ENCODE data around the gene NMT1. TPM values are rescaled to one million over a fixed set of nuclear protein-coding genes. Genes with fewer than 3 reads are reported as not detected.
"Not testable (repeated sequence)": the region's sequence is repeated elsewhere in the genome, so short reads cannot be mapped to it uniquely, and the experiment has no call there.

Gene NMT1
- total RNA-seq, 2 donors from 2014 or later, result 130 to 270 TPM

DNA sequence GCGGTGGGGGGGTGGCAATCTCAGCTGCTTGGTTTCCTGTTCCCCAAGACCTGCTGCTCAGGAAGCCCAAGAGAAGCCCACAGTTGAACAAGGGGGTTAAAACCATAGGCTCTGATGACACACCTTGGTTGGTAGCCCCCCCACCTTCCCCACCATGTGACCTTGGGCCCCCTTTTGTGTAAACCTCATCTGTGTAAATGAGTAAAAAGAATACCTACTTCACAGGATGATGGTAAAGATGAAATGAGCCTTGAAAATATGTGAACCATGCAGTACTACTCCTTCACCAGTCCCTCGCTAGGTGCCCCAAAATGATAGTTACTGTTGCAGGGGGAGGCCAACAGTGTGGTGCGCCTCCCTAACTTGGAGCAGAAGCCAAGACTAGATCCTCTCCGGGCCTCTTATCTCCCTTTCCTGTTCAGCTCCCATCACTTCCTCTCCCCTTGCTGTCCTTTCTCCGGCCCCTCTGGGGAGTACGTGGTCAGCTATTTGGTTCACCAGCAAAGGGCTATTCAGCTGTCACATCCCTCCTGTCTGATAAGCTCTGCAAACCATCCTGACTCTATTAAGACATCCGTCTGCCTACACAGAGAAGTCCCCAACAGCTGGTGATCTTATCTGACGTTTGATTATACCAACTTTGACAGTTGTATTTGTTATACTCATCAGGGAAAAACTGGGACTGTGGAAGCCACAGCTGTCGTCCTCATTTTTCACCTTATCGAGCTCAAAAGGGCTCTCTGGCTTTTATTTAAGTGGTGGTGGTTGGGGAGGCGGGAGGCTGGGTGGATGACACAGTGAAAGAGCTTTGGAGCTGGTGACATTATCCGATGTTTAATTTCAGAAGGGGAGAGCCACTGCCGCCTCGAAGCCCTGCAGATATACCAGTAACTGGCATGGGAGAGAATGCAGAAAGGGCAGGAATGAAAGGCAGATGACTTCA is 29.6 kb upstream of the NMT1 start:
- peak overlapping the region in 1 of 2 donors; percentile 89 for H3K27ac Mint-ChIP-seq
- ATAC-seq (no peak), DNase-seq (ENCODE audit: low spot score in 2 of 2) (no peak)
- no peaks in the 10 kb centered on the region for H3K9me3 Mint-ChIP-seq
- H3K36me3 Mint-ChIP-seq, result peaks cover 6 to 9% of the 10 kb centered on the region in 2 donors

DNA sequence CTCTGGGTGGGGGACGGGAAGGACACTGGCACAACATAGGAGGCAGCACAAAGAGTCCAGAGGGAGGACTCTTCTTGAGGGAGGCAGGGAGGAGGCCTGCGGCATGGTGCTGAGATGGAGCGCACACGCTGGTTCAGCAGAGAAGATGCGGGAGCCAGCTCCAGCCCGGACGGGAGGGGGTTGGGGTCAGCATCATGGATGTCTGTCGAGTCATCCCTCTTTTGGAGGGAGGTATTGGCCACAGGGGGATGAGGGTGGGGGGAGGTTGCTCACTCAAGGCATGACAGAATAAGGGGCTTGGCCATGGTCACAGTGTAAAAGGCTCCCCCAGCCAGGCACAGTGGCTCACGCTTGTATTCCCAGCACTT is 29.0 kb upstream of the NMT1 start:
- DNase-seq (ENCODE audit: low spot score in 2 of 2) (no peak), ATAC-seq (no peak)
- peak overlapping the region in 1 of 2 donors; percentile 89 for H3K27ac Mint-ChIP-seq
- H3K9me3 Mint-ChIP-seq, result no peaks in the 10 kb centered on the region
- peaks cover 6 to 9% of the 10 kb centered on the region in 2 donors for H3K36me3 Mint-ChIP-seq

DNA sequence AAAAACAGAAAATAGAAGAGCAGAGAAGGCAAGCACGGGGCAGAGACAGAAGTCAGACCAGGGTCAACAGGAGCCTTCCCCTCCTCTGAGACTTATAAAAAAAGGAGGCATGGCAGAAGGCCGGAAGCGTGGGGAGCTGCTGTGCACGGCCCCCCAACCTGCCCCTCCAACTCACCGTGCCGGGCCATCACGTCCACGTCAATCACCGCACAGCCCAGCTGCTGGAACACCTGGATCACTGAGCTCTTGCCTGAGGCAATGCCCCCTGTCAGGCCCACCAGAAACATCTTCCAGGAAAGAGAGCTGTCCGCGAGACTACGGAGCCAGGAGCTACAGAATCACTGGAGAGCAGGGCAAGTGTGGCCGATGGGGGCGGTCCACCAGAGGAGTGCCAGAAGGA is 26.5 kb upstream of the NMT1 start:
- no peaks in the 10 kb centered on the region for H3K9me3 Mint-ChIP-seq

DNA sequence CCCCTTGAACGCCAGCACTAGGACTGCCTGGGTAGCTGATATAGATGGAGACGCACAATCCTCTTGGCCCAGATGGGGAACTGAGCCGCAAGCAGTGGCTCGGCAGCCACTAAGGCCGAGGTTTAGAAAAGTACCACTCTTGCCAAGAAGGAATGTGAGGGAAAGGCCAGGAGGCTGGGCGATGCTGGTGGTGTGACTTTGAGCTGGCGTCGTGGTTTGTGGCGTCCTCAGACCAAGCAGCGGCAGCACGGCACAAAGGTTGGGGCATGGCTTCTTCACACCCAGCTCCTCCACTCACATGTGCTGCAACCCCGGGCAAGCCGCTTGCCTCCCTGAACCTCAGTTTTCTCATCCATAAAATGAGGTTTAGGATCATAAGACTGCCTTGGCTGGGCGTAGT is 25.3 kb upstream of the NMT1 start:
- H3K9me3 Mint-ChIP-seq, result no peaks in the 10 kb centered on the region
- no peak for ATAC-seq
- peak overlapping the region in 1 of 2 donors; percentile 29 for H3K27ac Mint-ChIP-seq
- DNase-seq (ENCODE audit: low spot score in 2 of 2), result no peak
- H3K36me3 Mint-ChIP-seq, result peaks cover 6 to 9% of the 10 kb centered on the region in 2 donors

More for the DNA sequence above, 26.5 kb upstream of the NMT1 start:
- DNase-seq (ENCODE audit: low spot score in 2 of 2) (no peak), ATAC-seq (no peak)
- H3K27ac Mint-ChIP-seq, result peak overlapping the region in 1 of 2 donors; percentile 75
- H3K36me3 Mint-ChIP-seq, result peaks cover 6 to 9% of the 10 kb centered on the region in 2 donors

DNA sequence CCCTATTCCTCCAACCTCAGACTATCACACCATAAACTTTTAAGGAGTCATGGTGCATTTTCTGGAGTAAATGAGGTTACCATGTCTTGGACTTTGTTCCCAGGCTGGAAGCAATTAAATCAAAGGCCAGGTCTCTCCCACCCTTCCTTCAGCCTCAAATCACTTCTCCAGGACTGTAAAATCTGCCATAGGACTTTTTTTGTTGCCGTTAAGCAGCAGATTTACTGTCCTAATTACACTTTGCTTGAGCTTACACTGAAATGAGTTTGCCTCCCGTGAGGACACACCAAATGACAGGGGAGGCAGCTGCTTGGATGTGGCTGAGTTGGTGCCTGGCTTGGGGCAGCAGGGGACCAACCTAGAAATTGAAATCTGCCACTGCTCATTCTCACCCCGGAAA is 24.4 kb upstream of the NMT1 start:
- ATAC-seq (no peak), DNase-seq (ENCODE audit: low spot score in 2 of 2) (no peak)
- H3K27ac Mint-ChIP-seq, result no peak overlapping the region
- peaks cover 6 to 9% of the 10 kb centered on the region in 2 donors for H3K36me3 Mint-ChIP-seq
- H3K9me3 Mint-ChIP-seq, result no peaks in the 10 kb centered on the region

DNA sequence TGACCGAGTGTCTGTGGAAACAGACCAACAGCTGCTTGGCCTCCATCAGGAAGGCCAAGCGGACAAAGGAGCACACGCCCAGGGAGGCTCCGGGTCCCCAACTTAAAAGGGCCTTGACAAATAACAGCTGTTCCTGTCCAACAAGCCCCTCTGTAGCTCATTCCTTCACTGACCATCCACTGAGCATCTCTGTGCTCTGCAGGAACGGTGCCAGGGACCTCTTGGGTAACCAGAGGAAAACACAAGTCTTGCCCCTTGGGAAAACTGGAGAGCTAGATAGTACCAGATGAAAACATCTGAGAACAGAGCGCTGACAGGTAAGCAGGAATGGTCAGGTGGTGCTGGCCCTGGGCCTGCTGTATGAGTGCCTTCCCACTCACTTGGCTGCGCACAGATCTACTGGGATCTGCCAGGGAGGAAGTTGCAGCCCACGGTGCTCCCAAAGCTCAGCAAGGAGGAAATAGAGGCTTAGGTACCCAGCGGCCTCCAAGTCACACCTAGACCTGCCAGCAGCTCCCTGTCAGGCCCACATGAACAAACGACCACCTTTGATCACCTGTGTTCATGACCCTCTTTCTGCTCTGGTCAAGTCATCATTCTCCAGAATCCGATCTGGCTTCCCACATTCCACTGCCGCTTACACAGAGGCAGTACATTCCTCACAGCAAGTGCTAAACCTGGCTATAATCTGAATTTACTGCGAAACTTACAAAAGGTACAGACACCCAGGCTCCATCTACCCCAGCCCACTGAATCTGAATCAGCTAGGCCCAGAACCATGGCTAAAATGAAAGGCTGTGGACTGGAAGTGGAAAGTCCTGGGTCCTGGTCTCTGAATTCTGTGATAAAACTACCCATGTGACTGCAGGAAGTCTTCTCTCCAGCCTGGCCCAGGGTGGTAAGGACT is 22.1 kb upstream of the NMT1 start:
- DNase-seq (ENCODE audit: low spot score in 2 of 2) (no peak), ATAC-seq (no peak)
- Mint-ChIP-seq H3K36me3 (peaks cover 0 to 9% of the 10 kb centered on the region in 2 donors), H3K27ac (no peak overlapping the region), H3K9me3 (no peaks in the 10 kb centered on the region)

DNA sequence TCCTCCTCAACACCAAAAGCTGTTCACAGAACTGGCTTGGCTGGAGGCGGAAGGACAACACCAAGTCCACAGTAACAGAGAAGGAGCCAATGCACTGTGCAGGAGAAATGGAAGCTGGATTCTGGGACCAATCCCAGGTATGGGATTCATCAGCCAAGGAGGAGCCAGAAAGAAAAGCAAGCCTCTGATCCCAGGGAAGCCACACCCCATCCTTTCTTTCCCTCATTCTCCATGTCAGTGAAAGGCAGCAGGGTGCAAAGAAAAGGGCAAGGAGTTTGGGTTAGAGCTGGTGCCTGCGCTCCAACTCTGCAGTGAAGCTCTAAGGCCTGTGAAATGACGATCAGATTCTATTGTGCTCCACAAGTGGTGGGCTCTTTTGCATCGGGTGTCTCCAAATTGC is 20.7 kb upstream of the NMT1 start:
- Mint-ChIP-seq H3K27ac (no peak overlapping the region), H3K9me3 (no peaks in the 10 kb centered on the region), H3K36me3 (no peaks in the 10 kb centered on the region)
- ATAC-seq (no peak), DNase-seq (ENCODE audit: low spot score in 2 of 2) (no peak)

DNA sequence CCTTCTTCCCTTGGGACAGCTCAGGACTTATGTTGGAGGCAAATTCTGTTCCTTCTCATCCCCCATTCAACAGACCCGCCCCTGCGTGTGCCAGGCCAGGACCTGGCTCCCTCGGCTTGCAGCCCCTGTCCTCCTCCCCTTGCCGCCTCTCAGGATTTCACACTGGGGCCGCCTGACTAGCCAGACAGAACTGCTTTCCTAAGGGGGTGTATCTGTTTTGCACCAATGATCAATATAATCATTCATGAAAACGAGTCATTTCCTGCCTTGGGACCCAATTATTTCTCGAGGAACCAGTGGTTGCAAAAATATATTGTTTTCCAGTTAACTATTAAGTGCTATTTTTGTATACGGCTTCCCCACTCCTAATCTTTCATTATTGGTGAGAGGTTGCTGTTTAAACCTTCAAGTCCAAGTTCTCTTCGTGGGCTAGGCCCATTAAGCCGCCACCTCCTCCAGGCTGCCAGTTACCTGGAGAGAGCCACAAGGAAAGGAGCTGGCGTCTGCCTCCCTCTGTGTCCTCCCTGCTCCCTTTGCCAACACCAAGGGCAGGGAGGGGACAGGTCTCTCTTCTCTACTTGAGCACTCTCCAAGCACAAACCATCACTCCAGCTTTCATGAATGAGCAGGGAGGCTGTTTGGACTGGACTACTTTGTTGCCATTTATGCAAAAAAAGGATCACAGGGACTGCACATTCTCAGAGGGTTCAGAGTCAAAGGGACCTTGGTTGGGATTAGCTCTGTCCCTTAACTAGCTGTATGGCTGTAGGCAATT is 18.6 kb upstream of the NMT1 start:
- H3K9me3 Mint-ChIP-seq, result no peaks in the 10 kb centered on the region
- peak overlapping the region; percentile 1 to 45 for H3K27ac Mint-ChIP-seq

DNA sequence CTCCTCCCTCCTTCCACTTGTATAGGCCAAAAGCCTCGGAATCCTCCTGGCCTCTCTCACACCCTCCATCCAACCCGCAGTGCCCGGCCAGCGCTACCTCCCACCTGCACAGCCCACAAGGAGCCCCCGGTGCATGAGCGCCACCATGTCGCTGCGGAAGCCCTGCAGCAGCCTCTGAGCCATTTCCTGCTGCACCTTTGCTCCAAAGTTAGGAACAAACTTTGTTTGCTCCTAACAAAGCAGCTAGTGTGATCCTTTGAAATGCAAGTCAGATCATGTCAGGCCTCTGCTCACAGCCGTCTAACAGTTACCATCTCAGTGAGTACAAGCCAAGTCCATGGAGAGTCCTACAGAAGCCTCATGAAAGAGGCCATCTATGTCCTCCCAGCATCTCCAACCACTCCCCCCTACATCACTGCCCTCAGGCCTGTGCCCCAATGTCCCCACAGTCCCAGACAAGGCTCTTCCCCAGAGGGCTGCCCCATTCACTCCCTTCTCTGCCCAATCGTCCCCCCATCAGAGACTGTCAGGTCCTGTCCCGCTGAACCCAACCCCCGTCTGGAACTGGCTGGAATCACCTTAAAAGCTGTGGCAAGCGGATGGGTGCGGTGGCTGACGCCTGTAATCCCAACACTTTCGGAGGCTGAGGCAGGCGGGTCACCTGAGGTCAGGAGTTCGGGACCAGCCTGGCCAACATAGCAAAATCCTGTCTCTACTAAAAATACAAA is 17.1 kb upstream of the NMT1 start:
- ATAC-seq (no peak), DNase-seq (ENCODE audit: low spot score in 2 of 2) (no peak)
- Mint-ChIP-seq H3K36me3 (peaks cover 0 to 5% of the 10 kb centered on the region in 2 donors), H3K9me3 (no peaks in the 10 kb centered on the region), H3K27ac (peak overlapping the region; percentile 37 to 45)

More for the DNA sequence above, 18.6 kb upstream of the NMT1 start:
- no peak for ATAC-seq
- no peaks in the 10 kb centered on the region for H3K36me3 Mint-ChIP-seq
- no peak for DNase-seq (ENCODE audit: low spot score in 2 of 2)

DNA sequence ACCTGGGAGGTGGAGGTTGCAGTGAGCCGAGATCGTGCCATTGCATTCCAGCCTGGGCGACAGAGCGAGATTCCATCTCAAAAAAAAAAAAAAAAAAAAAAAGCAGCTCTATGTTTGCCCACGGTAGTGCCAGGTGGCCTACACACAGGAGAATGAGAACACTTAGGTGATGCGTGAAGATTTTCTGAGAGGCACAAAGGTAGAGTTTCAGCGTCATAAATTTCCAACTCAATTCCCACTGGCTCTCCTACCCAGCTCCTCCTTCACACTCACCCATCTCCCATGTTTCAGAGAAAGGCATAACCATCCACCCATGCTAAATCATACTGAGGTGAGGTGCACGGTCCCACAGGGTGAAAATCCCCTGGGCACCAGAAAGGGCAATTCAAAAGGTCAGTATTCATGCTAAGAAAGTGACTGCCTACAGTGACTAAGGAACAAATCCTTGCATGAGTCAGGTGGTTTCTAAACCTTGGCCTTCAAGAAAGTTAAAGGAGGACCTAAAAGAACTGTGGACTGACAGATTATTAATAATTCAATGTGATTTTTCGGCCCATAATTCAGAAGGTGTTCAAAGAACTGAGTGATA is 14.5 kb upstream of the NMT1 start:
- Mint-ChIP-seq H3K9me3 (no peaks in the 10 kb centered on the region), H3K36me3 (peaks cover 12 to 17% of the 10 kb centered on the region in 2 donors), H3K27ac (peak overlapping the region in 1 of 2 donors; percentile 52)
- ATAC-seq (peak in 1 of 2 donors; percentile 51), DNase-seq (ENCODE audit: low spot score in 2 of 2) (no peak)

DNA sequence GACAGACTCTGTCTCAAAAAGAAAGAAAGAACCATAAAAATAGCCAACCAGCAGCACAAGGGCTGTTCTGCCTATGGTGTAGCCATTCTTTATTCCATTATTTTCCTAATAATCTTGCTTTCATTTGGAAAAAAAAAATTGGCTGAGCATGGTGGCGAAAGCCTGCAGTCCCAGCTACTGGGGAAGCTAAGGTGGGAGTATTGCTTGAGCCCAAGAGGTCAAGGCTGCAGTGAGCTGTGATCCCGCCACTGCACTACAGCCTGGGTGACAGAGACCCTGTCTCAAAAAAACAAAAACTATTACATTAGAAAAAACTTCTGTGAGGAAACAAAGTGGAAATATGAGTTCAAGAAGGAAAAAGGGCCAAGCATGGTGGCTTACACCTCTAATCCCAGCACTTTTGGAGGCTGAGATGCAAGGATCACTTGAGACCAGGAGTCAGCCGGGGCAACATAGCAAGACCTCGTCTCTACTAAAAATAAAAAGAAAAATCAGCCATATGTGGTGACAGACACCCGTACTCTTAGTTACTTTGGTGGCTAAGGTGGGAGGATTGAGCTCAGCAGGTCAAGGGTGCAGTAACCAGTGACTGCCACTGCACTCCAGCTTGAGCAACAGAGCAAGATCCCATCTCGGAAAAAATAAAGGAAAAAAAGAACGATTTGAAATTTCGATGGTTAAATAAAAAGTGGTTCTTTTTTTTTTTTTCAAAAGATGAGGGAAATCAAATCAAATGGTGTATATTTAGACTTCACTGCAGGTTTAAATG is 12.1 kb upstream of the NMT1 start:
- no peak for DNase-seq (ENCODE audit: low spot score in 2 of 2)
- Mint-ChIP-seq H3K36me3 (peaks cover 12 to 17% of the 10 kb centered on the region in 2 donors), H3K9me3 (no peaks in the 10 kb centered on the region), H3K27ac (peak overlapping the region; percentile 87 to 96)
- no peak for ATAC-seq

DNA sequence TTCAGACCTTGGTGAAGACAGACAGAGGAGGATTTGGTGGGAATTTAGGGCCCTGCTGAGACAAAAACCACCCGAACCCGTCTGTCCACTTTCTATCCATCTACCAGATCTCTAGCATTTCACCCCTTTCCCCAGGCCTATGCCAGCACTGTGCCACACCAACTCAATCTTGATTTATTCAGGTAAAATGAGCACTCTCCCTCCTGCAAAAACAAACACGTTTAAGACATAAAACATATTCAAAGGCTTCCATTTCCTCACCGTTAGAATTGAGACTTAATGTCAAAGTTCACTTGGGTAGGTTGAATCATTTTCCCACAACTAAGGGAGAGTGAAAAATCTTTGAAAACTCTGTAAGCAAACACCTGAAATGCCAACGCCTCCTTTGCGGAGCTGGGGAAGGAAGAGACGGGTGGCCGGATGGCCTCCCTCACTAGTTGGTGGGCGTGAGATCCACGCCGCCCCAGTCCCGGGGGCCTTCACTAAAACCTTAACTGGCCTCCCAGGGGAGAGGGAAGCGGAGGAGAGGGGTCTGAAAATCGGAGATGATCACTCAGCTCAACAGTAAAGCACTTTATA is 10.5 kb upstream of the NMT1 start:
- Mint-ChIP-seq H3K27ac (peak overlapping the region; percentile 92 to 96), H3K36me3 (peaks cover 12 to 17% of the 10 kb centered on the region in 2 donors), H3K9me3 (no peaks in the 10 kb centered on the region)
- peak; percentile 14 to 28 for ATAC-seq
- peak in 1 of 2 donors; percentile 40 for DNase-seq (ENCODE audit: low spot score in 2 of 2)

DNA sequence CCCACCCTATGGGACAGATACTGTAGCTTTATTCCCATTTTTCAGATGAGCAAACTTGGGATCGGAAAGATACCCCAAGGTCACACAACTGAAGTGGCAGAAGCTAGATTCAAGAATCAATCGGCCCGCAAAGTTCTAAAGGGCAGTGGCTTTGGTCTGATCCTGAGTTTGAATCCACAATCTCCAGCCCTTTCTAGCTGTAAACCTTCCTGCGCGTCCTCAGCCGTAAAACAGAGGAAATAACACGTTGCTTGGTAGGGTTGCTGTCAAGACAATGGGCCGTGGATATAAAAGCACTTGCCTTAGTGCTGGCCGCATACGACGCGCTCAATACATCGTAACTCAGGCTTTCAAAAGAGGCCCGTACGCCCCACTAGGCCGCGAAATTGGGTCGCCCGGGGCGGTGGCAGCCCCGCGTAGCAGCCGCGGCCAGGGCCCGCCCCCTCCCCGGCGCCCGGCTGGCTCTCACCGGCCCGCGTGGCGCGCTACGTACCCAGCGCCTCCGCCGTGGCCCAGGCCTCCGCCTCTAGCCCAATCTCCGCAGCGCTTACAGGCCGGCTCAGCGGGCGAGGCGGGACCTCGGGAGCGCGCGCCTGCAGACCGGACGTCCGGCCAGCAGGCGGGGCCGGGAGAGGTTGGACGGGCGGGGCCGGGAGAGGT is 9.9 kb upstream of the NMT1 start, which contains the start of gene DCAKD:
Gene DCAKD, minus strand, starts transcription at position 573 of the 660 bp plus-strand sequence. CDS start 16,747 bp downstream, outside the sequence.
- DNase-seq (ENCODE audit: low spot score in 2 of 2), result peak; percentile 92 to 94
- Mint-ChIP-seq H3K36me3 (peaks cover 12 to 17% of the 10 kb centered on the region in 2 donors), H3K9me3 (no peaks in the 10 kb centered on the region), H3K27ac (peak within 1 kb of the TSS; percentile 95 to 96)
- ATAC-seq, result peak; percentile 90 to 99

DNA sequence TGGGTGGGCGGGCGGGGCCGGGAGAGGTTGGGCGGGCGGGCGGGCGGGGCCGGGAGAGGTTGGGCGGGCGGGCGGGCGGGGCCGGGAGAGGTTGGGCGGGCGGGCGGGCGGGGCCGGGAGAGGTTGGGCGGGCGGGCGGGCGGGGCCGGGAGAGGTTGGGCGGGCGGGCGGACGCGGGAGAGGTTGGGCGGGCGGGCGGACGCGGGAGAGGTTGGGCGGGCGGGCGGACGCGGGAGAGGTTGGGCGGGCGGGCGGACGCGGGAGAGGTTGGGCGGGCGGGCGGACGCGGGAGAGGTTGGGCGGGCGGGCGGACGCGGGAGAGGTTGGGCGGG is 9.4 kb upstream of the NMT1 start:
- H3K27ac Mint-ChIP-seq, result peak overlapping the region in 1 of 2 donors; percentile 89
- DNase-seq (ENCODE audit: low spot score in 2 of 2), result not testable (repeated sequence)

More for the DNA sequence above, 9.4 kb upstream of the NMT1 start:
- not testable (repeated sequence) for H3K9me3 Mint-ChIP-seq, ATAC-seq
- H3K36me3 Mint-ChIP-seq, result peaks cover 12 to 17% of the 10 kb centered on the region in 2 donors

All from activated naive CD4-positive, alpha-beta T cell treated with anti-CD3 and anti-CD28 coated beads, Interleukin-2, amount 50 U/mL, for 72 hours (primary cell).